ENCODE results near the gene CDH13.

Gene CDH13

DNA sequence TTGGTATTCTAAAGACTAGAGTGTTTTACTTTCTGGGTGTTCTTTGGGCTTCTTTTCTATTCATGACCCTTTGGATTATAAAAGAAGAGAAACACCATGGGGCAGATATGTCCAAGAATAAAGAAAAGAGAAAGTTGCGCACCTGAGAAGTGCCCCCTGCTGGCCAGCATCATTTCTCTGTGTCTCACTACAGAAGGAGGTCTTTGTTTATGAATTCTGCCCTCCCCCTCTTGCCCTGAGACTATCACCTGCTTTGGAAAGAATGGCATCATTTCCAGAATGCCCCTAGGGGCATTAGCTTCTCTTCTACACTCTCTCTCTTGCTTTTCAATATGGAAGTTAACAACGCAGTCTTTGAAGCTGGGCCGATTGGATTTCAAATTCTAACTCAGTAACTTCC is 45.0 kb downstream of the CDH13 start (continued):
- TF ChIP-seq, protein P1, sequence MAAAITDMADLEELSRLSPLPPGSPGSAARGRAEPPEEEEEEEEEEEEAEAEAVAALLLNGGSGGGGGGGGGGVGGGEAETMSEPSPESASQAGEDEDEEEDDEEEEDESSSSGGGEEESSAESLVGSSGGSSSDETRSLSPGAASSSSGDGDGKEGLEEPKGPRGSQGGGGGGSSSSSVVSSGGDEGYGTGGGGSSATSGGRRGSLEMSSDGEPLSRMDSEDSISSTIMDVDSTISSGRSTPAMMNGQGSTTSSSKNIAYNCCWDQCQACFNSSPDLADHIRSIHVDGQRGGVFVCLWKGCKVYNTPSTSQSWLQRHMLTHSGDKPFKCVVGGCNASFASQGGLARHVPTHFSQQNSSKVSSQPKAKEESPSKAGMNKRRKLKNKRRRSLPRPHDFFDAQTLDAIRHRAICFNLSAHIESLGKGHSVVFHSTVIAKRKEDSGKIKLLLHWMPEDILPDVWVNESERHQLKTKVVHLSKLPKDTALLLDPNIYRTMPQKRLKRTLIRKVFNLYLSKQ (tag by site-specific recombination; IDR thresholded peaks at IDR 0.05; ENCODE audit: borderline replicate concordance) = no peak

DNA sequence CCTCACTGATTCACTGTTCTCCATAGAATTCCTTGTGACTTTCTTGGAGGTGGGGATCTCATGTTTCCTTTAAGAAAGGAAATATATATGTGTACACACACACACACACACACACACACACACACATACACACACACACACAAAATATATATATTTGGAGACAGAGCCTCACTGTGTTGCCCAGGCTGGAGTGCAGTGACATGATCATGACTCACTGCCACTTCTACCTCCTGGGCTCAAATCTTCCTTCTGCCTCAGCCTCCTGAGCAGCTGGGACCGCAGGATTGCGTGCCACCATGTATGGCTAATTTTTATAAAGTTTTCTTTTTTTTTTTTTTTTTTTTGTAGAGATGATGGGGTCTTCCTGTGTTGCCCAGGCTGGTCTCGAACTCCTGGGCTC is 45.9 kb downstream of the CDH13 start:
- Histone ChIP-seq H3K4me1 (ENCODE audit: control insufficient read depth, insufficient read depth, low read length) (no peaks in the 10 kb centered on the region), H3K4me3 (ENCODE audit: low read depth, low read length) (no peak overlapping the region), H3K36me3 (ENCODE audit: control insufficient read depth in 2 of 2, insufficient read depth in 1 of 2, low read length in 2 of 2) (no peaks in the 10 kb centered on the region), H3K9me3 (ENCODE audit: control insufficient read depth, insufficient read depth, low read depth, low read length) (no peaks in the 10 kb centered on the region), H3K27ac (ENCODE audit: extremely low read depth, low read depth, low read length) (no peak overlapping the region)
- ChIA-PET POLR2A (no interaction called here), CTCF (interaction anchor here (1.3 to 3.3 kb wide), 4 partner anchors 17 to 42 kb away, joined by 3 to 14 read pairs (median 6); no protein-coding TSS in a partner anchor)
- TF ChIP-seq ZNF48 (tag by site-specific recombination; IDR thresholded peaks at IDR 0.05) (no peak), ZNF561 (tag by site-specific recombination; IDR thresholded peaks at IDR 0.05; ENCODE audit: borderline replicate concordance) (no peak), ZNF768 (tag by site-specific recombination; IDR thresholded peaks at IDR 0.05) (no peak), OSR2 (tag by site-specific recombination; IDR thresholded peaks at IDR 0.05) (no peak), ZFP69B (tag by site-specific recombination; IDR thresholded peaks at IDR 0.05) (no peak), ZNF664 (tag by site-specific recombination; IDR thresholded peaks at IDR 0.05) (no peak), ZNF521 (tag by site-specific recombination; IDR thresholded peaks at IDR 0.05) (no peak), ZNF610 (tag by site-specific recombination; IDR thresholded peaks at IDR 0.05; ENCODE audit: borderline replicate concordance) (no peak), ZNF658 (tag by site-specific recombination; IDR thresholded peaks at IDR 0.05) (no peak), REPIN1 (tag by site-specific recombination; IDR thresholded peaks at IDR 0.05; ENCODE audit: low read depth) (no peak), BCL11A (tag by site-specific recombination; IDR thresholded peaks at IDR 0.05; ENCODE audit: low read depth) (no peak), IKZF3 (tag by site-specific recombination; IDR thresholded peaks at IDR 0.05) (no peak), ZNF10 (tag by site-specific recombination; IDR thresholded peaks at IDR 0.05) (no peak)
- TF ChIP-seq, protein P2, sequence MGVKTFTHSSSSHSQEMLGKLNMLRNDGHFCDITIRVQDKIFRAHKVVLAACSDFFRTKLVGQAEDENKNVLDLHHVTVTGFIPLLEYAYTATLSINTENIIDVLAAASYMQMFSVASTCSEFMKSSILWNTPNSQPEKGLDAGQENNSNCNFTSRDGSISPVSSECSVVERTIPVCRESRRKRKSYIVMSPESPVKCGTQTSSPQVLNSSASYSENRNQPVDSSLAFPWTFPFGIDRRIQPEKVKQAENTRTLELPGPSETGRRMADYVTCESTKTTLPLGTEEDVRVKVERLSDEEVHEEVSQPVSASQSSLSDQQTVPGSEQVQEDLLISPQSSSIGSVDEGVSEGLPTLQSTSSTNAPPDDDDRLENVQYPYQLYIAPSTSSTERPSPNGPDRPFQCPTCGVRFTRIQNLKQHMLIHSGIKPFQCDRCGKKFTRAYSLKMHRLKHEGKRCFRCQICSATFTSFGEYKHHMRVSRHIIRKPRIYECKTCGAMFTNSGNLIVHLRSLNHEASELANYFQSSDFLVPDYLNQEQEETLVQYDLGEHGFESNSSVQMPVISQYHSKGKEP (tag by site-specific recombination; IDR thresholded peaks at IDR 0.05) = no peak

DNA sequence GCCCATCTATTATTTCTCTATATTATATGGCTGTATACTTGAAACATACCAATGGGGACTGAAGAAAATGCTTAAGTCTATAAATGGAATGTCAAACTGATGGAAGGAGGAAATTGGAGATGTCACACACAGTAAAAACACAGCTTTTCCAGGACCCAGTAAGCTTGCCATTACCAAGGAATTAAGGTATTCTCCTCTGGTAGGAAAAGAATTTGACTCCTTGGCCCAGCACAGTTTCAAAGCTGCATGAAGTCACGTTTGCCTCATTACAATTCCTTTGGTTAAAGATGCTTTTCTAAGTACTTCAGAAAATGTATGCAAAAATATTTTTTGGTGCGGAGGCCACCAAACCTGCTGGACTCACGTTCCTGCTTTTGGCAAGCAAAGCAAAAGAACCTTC is 48.5 kb downstream of the CDH13 start:
- H3K27ac ChIP-seq (ENCODE audit: extremely low read depth, low read depth, low read length) = no peak overlapping the region
- ChIA-PET POLR2A (no interaction called here), CTCF (interaction anchor here (0.6 kb wide), 1 partner anchor 436 kb away, joined by 5 read pairs; no protein-coding TSS in a partner anchor)
- TF ChIP-seq TRIM28 (IDR thresholded peaks at IDR 0.05; ENCODE audit: borderline replicate concordance, low read length) = no peak
- TF ChIP-seq, protein P3, sequence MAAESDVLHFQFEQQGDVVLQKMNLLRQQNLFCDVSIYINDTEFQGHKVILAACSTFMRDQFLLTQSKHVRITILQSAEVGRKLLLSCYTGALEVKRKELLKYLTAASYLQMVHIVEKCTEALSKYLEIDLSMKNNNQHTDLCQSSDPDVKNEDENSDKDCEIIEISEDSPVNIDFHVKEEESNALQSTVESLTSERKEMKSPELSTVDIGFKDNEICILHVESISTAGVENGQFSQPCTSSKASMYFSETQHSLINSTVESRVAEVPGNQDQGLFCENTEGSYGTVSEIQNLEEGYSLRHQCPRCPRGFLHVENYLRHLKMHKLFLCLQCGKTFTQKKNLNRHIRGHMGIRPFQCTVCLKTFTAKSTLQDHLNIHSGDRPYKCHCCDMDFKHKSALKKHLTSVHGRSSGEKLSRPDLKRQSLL (tag by site-specific recombination; IDR thresholded peaks at IDR 0.05) = no peak
- TF ChIP-seq ZNF416 (tag by site-specific recombination; IDR thresholded peaks at IDR 0.05) = no peak
- TF ChIP-seq RBAK (tag by site-specific recombination; IDR thresholded peaks at IDR 0.05) = no peak
- TF ChIP-seq ZNF529 (tag by site-specific recombination; IDR thresholded peaks at IDR 0.05; ENCODE audit: insufficient replicate concordance) = no peak
- TF ChIP-seq ZXDB (tag by site-specific recombination; IDR thresholded peaks at IDR 0.05) = no peak
- TF ChIP-seq, protein P4, sequence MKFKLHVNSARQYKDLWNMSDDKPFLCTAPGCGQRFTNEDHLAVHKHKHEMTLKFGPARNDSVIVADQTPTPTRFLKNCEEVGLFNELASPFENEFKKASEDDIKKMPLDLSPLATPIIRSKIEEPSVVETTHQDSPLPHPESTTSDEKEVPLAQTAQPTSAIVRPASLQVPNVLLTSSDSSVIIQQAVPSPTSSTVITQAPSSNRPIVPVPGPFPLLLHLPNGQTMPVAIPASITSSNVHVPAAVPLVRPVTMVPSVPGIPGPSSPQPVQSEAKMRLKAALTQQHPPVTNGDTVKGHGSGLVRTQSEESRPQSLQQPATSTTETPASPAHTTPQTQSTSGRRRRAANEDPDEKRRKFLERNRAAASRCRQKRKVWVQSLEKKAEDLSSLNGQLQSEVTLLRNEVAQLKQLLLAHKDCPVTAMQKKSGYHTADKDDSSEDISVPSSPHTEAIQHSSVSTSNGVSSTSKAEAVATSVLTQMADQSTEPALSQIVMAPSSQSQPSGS (tag by site-specific recombination; IDR thresholded peaks at IDR 0.05; ENCODE audit: low read depth) = no peak
- H3K4me3 ChIP-seq (ENCODE audit: low read depth, low read length) = no peak overlapping the region
- no peaks in the 10 kb centered on the region for H3K4me1 ChIP-seq (ENCODE audit: control insufficient read depth, insufficient read depth, low read length)
- no peaks in the 10 kb centered on the region for H3K9me3 ChIP-seq (ENCODE audit: control insufficient read depth, insufficient read depth, low read depth, low read length)
- H3K36me3 ChIP-seq (ENCODE audit: control insufficient read depth in 2 of 2, insufficient read depth in 1 of 2, low read length in 2 of 2) = no peaks in the 10 kb centered on the region

Measured in HEK293 (cell line).